ENCODE measurements around the gene BTBD9.

Gene BTBD9

DNA sequence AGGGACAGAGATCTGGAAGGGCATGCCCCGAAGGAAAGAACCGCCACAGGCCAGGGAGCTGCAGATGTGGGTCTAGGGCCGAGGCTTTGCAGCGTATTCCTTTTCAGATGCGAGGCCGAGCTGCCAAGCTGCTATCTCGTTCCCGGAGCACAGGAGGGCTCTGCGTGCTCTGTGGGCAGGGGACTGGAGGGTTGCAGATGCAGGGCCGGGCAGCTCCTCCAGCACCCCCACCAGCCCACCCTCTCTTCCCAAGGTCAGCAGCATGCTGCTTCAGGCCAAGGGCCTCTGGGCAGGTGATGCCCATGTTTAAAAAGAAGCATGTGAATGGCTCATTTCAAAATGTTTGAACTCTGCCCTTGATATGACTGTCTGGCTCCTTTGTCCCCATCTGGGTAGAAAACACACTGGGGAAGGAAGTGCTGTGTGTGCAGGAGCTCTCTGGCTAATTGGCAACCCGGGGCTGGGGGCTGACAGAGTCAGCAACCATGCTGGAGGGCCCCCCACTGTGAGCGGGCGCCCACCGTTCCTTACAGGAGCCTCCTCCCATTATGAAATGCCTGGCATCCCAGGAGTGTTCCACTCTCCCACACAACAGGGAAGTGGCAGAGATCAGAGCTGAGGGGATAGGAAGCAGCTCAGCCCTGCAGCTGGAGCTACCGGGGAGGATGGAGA, 466.9 kb downstream of the BTBD9 start:
- Histone ChIP-seq H3K9me3 (ENCODE audit: control insufficient read depth in 5 of 5, low read length in 5 of 5) (no peaks in the 10 kb centered on the region), H3K27me3 (ENCODE audit: control insufficient read depth in 5 of 5, insufficient read depth in 4 of 5, low read length in 5 of 5) (no peaks in the 10 kb centered on the region), H3K9ac (ENCODE audit: low read length in 5 of 5) (no peak overlapping the region), H3K36me3 (ENCODE audit: control insufficient read depth in 5 of 5, insufficient read depth in 5 of 5, low read length in 5 of 5) (peaks cover 0 to 20% (median 5%) of the 10 kb centered on the region in 5 donors), H3K4me1 (ENCODE audit: control insufficient read depth in 5 of 5, insufficient read depth in 5 of 5, low read length in 5 of 5) (peaks cover 0 to 15% (median 5%) of the 10 kb centered on the region in 5 donors), H3K4me3 (ENCODE audit: low read depth in 1 of 5, low read length in 5 of 5) (no peak overlapping the region), H3K27ac (ENCODE audit: low read depth, low read length) (no peak overlapping the region)

DNA sequence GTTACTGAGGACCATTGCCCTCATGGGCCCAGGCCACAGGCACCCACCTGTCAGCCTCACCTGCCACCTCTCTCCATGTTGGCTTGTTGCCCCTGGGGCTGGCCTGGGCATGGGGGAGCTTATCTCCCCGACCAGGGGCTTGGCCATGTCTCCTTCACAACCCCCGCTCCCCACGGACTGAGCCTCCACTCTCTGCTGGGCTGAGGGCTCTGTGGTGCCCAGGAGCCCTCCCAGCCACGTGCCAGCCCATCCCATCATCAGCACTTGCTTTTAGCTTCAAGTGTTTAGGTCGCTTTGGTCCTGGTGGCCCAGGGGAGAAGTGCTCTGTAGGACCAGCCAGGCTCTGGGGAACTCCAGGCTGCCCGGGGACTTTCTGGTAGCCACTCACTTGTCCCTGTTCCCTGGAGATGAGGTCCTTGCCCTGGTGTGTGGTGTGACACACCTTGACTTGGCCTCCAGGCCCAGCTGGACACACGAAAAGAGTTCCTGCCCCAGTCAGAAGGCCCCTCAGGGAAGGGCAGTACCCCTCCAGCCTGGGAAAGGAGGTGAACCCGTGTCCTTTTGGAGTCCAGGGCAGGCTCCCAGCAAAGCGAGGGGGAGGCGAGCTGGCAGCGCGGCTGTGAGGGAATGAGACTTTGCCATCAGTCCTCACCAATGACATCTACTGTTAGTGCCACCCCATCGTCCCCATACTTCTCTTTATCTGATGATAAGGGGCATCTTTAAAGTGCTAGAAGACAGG, 467.6 kb downstream of the BTBD9 start:
- H3K36me3 ChIP-seq (ENCODE audit: control insufficient read depth in 5 of 5, insufficient read depth in 5 of 5, low read length in 5 of 5): peaks cover 0 to 20% (median 5%) of the 10 kb centered on the region in 5 donors
- no peaks in the 10 kb centered on the region for H3K9me3 ChIP-seq (ENCODE audit: control insufficient read depth in 5 of 5, low read length in 5 of 5)
- no peak overlapping the region for H3K9ac ChIP-seq (ENCODE audit: low read length in 5 of 5)
- H3K27me3 ChIP-seq (ENCODE audit: control insufficient read depth in 5 of 5, insufficient read depth in 4 of 5, low read length in 5 of 5): no peaks in the 10 kb centered on the region
- no peak overlapping the region for H3K27ac ChIP-seq (ENCODE audit: low read depth, low read length)
- no peak overlapping the region for H3K4me3 ChIP-seq (ENCODE audit: low read depth in 1 of 5, low read length in 5 of 5)
- peaks cover 0 to 15% (median 5%) of the 10 kb centered on the region in 5 donors for H3K4me1 ChIP-seq (ENCODE audit: control insufficient read depth in 5 of 5, insufficient read depth in 5 of 5, low read length in 5 of 5)

DNA sequence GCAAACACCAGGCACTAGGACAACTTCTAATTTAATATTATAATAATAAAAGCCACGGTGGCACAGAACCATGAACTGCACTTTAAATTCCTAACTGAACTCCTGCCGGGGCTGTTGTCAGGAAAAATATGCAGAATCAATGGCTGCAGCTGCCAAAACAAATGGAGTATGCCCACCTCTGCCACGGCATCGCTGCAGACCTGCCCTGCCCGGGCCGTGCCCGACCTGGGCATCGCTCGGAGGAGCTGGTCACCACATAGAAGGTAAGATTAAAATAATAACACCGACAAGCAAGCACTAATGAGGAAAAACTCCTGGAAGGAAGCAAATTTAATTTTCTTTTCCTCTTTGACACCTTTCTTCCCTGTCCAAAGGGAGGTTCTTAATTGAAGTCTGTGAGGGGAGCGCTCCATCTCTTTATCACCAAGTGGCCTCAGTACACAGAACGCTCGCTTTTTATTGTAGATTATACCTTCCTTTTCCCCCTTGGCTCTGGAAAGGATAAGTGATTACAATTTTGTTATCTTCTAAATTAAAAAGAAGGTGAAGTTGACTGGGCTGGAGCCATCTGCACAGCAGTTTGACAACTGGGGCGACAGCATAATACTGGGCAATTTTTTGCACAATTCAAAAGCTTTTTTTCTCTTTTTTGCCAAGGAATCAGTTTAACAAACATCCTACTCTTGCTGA, 468.9 kb downstream of the BTBD9 start:
- Histone ChIP-seq H3K4me1 (ENCODE audit: control insufficient read depth in 5 of 5, insufficient read depth in 5 of 5, low read length in 5 of 5) (peaks cover 0 to 11% (median 5%) of the 10 kb centered on the region in 5 donors), H3K4me3 (ENCODE audit: low read depth in 1 of 5, low read length in 5 of 5) (no peak overlapping the region), H3K36me3 (ENCODE audit: control insufficient read depth in 5 of 5, insufficient read depth in 5 of 5, low read length in 5 of 5) (peaks cover 0 to 17% (median 5%) of the 10 kb centered on the region in 5 donors), H3K9me3 (ENCODE audit: control insufficient read depth in 5 of 5, low read length in 5 of 5) (no peaks in the 10 kb centered on the region), H3K27ac (ENCODE audit: low read depth, low read length) (no peak overlapping the region), H3K27me3 (ENCODE audit: control insufficient read depth in 5 of 5, insufficient read depth in 4 of 5, low read length in 5 of 5) (no peaks in the 10 kb centered on the region), H3K9ac (ENCODE audit: low read length in 5 of 5) (no peak overlapping the region)

DNA sequence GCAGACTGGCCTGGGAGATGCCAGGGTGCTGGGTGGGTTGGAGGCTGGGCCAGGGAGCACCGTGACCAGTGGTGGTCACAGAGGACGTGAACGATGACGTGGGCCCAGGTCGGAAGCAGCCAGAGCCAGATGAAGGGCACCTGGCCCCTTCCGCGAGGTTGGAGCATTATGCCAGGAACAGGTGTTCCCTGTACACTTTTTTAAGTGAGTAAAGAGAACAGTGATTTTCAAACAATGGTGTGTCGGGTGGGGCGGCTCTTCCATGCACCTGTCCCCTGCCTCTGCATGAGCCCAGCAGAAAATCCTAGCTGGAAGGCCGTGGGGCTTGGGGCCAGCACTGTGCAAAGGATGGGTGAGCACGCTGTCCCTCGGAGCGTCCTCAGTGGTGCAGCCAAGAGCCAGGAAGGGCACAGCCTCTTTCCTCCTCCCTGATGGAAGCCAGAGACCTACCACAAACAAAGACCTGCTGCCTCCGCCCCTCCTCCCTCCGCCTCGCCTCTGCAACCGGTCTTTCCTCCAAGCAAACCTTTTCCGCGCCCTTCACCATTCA, 469.7 kb downstream of the BTBD9 start:
- Histone ChIP-seq H3K9me3 (ENCODE audit: control insufficient read depth in 5 of 5, low read length in 5 of 5) (no peaks in the 10 kb centered on the region), H3K4me3 (ENCODE audit: low read depth in 1 of 5, low read length in 5 of 5) (no peak overlapping the region), H3K4me1 (ENCODE audit: control insufficient read depth in 5 of 5, insufficient read depth in 5 of 5, low read length in 5 of 5) (peaks cover 0 to 18% (median 9%) of the 10 kb centered on the region in 5 donors), H3K27me3 (ENCODE audit: control insufficient read depth in 5 of 5, insufficient read depth in 4 of 5, low read length in 5 of 5) (no peaks in the 10 kb centered on the region), H3K27ac (ENCODE audit: low read depth, low read length) (no peak overlapping the region), H3K36me3 (ENCODE audit: control insufficient read depth in 5 of 5, insufficient read depth in 5 of 5, low read length in 5 of 5) (peaks cover 0 to 13% (median 5%) of the 10 kb centered on the region in 5 donors), H3K9ac (ENCODE audit: low read length in 5 of 5) (no peak overlapping the region)

DNA sequence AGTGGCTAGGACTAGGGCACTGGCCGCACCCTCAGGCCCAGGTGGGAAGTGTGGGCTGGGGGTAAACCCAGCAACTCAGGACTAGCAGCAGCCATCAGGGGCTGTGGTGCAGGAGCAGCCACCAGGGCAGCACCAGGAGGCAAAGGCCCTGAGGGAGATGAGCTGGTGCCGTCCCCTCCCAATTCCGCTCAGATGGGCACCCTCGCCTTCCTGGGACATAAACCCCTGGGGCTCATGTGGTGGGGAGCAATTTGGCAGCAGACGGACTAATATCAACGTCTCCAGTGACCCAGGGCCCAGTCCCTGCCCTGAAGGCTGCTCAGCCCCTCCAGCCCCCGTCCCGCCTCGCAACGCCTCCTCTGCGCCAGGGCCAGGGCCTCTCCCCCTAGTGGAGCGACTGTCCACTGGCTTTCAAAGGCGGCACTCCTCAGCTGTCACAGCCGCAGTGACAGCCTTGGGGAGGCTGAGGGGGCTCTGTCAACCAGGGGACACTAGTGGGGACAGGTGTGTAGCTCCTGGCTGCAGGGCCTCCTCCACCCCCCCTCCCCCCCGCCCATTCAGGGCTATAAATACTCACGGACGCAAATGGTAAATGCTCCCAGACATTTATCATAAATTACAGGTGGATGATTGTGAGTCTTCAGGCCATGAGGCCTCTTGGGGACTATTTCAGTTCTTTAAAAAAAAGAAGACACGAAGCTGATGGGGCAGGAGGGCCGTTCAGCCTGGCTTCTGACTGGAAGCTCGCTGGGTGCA, 470.3 kb downstream of the BTBD9 start:
- H3K9ac ChIP-seq (ENCODE audit: low read length in 5 of 5): no peak overlapping the region
- no peaks in the 10 kb centered on the region for H3K27me3 ChIP-seq (ENCODE audit: control insufficient read depth in 5 of 5, insufficient read depth in 4 of 5, low read length in 5 of 5)
- no peak overlapping the region for H3K27ac ChIP-seq (ENCODE audit: low read depth, low read length)
- H3K4me1 ChIP-seq (ENCODE audit: control insufficient read depth in 5 of 5, insufficient read depth in 5 of 5, low read length in 5 of 5): peaks cover 0 to 24% (median 11%) of the 10 kb centered on the region in 5 donors
- peaks cover 0 to 9% (median 5%) of the 10 kb centered on the region in 5 donors for H3K36me3 ChIP-seq (ENCODE audit: control insufficient read depth in 5 of 5, insufficient read depth in 5 of 5, low read length in 5 of 5)
- H3K4me3 ChIP-seq (ENCODE audit: low read depth in 1 of 5, low read length in 5 of 5): no peak overlapping the region
- no peaks in the 10 kb centered on the region for H3K9me3 ChIP-seq (ENCODE audit: control insufficient read depth in 5 of 5, low read length in 5 of 5)

DNA sequence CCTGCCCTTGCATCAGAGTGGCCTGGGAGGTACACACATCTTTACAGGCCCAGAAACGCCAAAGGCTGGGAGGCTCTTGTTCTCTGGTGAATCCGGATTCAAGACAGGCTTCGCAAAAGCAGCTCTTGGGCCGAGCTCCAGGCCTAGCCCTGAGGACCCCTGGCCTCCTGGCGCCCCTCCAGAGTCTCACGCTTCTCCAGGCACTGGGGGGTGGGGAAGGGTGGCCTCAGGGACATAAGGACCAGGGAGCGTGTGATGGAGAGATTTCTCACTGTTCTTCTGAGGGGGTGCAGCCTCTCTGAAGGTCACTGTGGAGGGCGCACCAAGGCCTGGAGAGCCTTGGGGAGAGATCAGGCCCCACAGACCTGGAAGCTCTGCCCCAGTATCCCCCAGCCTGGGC, 471.0 kb downstream of the BTBD9 start:
- Histone ChIP-seq H3K9me3 (ENCODE audit: control insufficient read depth in 5 of 5, low read length in 5 of 5) (no peaks in the 10 kb centered on the region), H3K36me3 (ENCODE audit: control insufficient read depth in 5 of 5, insufficient read depth in 5 of 5, low read length in 5 of 5) (peaks cover 0 to 6% (median 2%) of the 10 kb centered on the region in 5 donors), H3K27ac (ENCODE audit: low read depth, low read length) (no peak overlapping the region), H3K4me1 (ENCODE audit: control insufficient read depth in 5 of 5, insufficient read depth in 5 of 5, low read length in 5 of 5) (peaks cover 0 to 31% (median 18%) of the 10 kb centered on the region in 5 donors), H3K4me3 (ENCODE audit: low read depth in 1 of 5, low read length in 5 of 5) (no peak overlapping the region), H3K9ac (ENCODE audit: low read length in 5 of 5) (no peak overlapping the region), H3K27me3 (ENCODE audit: control insufficient read depth in 5 of 5, insufficient read depth in 4 of 5, low read length in 5 of 5) (no peaks in the 10 kb centered on the region)

DNA sequence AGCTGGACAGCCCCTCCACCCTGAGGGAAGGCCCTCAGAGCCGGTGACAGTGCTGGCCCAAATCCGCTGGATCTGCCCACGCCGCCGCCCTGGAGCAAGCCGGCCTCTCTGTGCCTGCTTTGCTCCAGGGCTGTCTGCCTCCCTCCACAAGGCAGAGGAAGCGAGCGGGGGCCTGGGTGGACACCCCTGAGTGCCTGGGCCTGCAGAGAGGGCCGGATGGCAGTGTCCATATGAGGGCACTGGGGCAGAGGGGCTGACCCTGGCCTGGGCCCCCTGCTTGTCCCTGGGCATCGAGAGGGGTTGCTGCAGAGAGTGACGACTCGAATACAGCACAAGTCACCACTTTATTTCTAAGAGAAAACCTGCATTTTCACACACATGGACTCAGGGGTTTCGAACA, 471.6 kb downstream of the BTBD9 start:
- H3K27me3 ChIP-seq (ENCODE audit: control insufficient read depth in 5 of 5, insufficient read depth in 4 of 5, low read length in 5 of 5): no peaks in the 10 kb centered on the region
- H3K4me3 ChIP-seq (ENCODE audit: low read depth in 1 of 5, low read length in 5 of 5): no peak overlapping the region
- H3K9ac ChIP-seq (ENCODE audit: low read length in 5 of 5): no peak overlapping the region
- peaks cover 0 to 33% (median 19%) of the 10 kb centered on the region in 5 donors for H3K4me1 ChIP-seq (ENCODE audit: control insufficient read depth in 5 of 5, insufficient read depth in 5 of 5, low read length in 5 of 5)
- no peak overlapping the region for H3K27ac ChIP-seq (ENCODE audit: low read depth, low read length)
- H3K36me3 ChIP-seq (ENCODE audit: control insufficient read depth in 5 of 5, insufficient read depth in 5 of 5, low read length in 5 of 5): no peaks in the 10 kb centered on the region
- H3K9me3 ChIP-seq (ENCODE audit: control insufficient read depth in 5 of 5, low read length in 5 of 5): no peaks in the 10 kb centered on the region

DNA sequence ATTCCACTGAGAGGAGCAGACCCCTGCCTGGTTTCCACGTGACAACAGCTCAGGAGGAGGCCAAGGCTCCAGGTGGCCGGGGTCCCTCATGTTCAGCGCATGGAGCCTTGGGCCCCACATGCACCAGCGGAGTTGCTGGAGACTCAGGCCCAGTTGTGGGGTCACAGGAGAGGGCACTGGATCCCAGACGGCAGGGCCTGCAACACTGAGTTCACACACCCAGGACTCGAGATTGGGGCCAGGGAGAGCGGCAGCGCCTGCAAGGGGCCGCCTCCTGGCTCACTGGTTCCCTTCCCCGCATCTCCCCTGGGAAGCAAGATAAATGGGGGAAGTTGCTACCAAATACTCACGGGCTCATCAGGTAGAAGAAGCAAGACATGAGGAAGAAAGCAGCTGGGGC, 472.1 kb downstream of the BTBD9 start:
- Histone ChIP-seq H3K9me3 (ENCODE audit: control insufficient read depth in 5 of 5, low read length in 5 of 5) (no peaks in the 10 kb centered on the region), H3K9ac (ENCODE audit: low read length in 5 of 5) (no peak overlapping the region), H3K27ac (ENCODE audit: low read depth, low read length) (no peak overlapping the region), H3K4me1 (ENCODE audit: control insufficient read depth in 5 of 5, insufficient read depth in 5 of 5, low read length in 5 of 5) (peaks cover 0 to 28% (median 14%) of the 10 kb centered on the region in 5 donors), H3K27me3 (ENCODE audit: control insufficient read depth in 5 of 5, insufficient read depth in 4 of 5, low read length in 5 of 5) (no peaks in the 10 kb centered on the region), H3K36me3 (ENCODE audit: control insufficient read depth in 5 of 5, insufficient read depth in 5 of 5, low read length in 5 of 5) (no peaks in the 10 kb centered on the region), H3K4me3 (ENCODE audit: low read depth in 1 of 5, low read length in 5 of 5) (no peak overlapping the region)

DNA sequence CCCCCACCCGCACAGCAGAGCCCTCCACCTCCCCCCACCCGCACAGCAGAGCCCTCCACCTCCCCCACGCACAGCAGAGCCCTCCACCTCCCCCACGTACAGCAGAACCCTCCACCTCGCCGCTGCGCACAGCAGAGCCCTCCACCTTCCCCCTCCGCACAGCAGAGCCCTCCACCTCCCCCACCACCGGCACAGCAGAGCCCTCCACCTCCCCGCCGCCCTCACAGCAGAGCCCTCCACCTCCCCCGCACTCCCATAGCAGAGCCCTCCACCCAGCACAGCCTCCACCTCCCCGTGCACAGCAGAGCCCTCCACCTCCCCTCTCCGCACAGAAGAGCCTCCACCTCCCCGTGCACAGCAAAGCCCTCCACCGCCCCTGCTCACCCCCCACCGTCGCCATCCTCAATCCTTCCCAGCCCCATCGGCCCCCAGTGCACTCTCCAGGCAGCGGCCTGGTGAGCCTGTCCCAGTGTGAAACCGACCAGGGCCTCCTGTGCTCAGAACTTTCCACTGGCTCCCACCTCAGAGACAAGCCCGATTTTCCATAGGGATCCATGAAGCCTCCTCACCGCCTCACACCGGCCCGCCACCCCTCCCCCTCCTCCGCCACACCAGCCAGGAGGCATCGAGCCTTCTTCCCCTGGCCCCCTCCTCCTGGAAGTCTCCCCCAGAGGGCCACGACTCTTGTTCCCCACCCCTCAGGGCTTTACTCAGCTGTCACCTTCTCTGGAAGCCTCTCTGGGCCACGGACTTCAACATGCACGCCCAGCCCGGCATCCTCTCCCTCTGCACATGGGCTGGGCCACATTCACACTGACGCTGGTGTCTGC, 473.1 kb downstream of the BTBD9 start:
- Histone ChIP-seq H3K27ac (ENCODE audit: low read depth, low read length) (no peak overlapping the region), H3K9me3 (ENCODE audit: control insufficient read depth in 5 of 5, low read length in 5 of 5) (no peaks in the 10 kb centered on the region), H3K27me3 (ENCODE audit: control insufficient read depth in 5 of 5, insufficient read depth in 4 of 5, low read length in 5 of 5) (no peaks in the 10 kb centered on the region), H3K36me3 (ENCODE audit: control insufficient read depth in 5 of 5, insufficient read depth in 5 of 5, low read length in 5 of 5) (no peaks in the 10 kb centered on the region), H3K4me1 (ENCODE audit: control insufficient read depth in 5 of 5, insufficient read depth in 5 of 5, low read length in 5 of 5) (peaks cover 0 to 26% (median 14%) of the 10 kb centered on the region in 5 donors), H3K4me3 (ENCODE audit: low read depth in 1 of 5, low read length in 5 of 5) (no peak overlapping the region), H3K9ac (ENCODE audit: low read length in 5 of 5) (no peak overlapping the region)
